GM21381 (cell line): ENCODE measurements around the gene TIMP3.

Experiments used
- ATAC-seq: cut with Tn5 transposase; IDR thresholded peaks from one replicate; pipeline ENCODE4 v1.9.1; 2021; ENCODE audit warnings: mild to moderate bottlenecking, moderate library complexity; ENCODE audit not compliant: unreplicated experiment

TIMP3 gene

DNA sequence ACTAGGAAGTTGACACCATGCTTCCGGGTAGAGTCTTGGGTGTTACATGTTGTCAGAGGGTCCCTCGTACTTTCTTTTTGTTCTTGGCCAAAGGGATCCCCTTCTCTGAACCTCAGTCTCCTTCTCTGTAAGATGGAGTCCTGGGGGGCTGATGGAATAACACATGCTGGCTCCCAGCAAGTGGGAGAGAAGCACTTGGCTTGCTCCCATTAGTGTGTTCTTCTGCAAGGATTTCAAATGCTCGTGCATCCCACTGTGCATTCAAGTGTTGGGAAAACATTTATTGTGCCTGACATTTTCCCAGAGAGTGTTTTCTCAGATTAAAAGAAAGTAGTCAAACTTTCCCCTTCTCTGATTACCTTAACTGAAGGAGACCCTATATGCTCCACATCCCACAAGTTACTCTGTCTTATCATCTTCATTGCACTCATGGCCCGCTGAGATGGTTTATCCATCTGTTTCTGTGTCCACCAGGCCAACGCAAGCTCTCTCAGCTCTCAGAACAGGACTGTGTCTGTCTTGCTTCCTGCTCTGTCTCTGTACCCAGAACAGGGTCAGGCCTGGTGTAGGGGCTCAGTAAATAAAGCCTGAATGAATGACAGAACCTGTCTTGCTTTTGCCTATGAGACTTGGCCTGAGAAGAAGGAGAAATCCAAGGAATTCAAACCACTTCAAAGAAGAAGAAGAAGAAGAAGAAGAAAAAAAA lies 16.0 kb upstream of the TIMP3 start:
- ATAC-seq, result no peak

DNA sequence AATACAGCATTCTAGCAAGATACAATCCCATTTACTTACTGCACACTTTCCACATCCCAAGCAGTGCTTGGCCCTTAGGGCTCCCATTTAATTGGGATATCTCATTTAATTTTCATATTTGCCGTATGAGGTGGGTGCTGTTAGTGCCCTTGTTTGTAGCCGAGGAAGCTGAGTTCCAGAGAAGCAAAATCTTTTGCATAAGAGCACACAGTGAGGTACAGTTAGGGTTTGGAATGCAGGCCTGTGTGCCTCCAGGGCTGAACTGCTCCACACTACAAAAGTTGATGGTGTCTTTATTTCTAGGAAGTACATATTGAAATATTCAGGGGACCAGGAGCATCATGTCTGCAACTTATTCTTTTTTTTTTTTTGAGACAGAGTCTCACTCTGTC lies 15.5 kb upstream of the TIMP3 start:
- ATAC-seq, result no peak

DNA sequence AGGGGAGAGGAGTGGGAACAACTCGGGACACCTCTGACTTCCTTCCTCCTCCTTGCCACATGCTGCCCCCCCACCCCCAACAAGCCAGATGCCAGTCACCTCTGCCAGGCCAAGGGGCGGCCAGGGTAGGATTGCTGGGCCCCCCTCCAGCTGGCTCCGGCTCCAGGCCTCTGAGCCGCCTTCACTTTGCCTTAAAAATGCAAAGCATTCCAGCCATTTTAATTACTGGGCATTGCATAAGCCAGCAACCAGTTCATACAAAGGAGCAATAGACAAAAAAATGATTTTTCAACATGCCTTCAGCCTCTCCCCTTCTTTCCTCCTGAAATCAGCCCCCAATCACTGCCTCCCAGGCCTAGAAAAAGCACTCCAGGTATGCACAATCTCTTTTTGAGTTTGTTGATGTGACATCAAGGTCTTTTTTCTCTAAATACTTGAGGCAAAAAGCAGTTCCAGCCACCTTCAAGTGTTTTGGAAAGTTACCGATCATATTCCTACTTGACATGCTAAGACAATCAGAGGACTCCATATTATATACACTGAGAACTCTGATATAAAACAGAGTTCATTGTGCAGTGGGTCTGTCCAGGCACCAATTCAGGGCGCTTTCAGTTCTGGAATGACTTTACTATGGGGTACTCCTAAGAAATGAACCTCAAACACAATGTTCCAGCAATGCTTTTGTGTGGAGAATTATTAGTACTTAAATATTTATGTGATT lies 12.4 kb upstream of the TIMP3 start:
- ATAC-seq, result no peak

DNA sequence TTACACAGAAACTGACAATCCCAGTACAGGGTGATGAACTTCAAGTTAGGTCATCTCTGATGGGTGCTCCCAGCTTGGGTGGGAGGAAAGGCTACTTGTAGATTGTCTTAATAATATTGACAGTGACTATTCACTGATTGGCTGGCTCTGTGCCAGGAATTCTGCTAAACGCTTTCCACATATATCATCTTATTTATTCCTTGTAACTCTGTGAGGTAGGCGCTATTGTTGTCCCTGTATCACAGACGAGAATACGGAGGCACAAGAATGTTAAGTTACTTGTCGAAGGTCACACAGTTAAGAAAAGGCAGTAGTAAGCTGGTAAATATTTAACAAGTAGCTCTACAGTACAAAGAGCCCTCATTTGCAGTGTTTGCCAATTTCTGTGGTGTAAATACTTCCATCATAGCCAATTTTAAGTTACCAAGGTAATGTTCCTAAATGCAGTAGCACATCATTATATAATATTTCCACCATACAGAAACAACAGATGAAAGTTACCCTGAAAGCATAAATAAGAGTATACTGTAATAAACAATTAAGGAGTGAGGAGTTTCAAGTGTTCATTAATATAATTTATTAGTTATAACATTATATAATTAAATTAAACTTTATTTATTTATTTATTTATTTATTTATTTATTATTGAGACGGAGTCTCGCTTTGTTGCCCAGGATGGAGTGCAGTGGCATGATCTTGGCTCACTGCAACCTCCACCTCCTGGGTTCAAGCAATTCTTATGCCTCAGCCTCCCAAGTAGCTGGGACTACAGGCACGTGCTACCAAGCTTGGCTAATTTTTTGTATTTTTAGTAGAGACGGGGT lies 11.5 kb upstream of the TIMP3 start:
- no peak for ATAC-seq

DNA sequence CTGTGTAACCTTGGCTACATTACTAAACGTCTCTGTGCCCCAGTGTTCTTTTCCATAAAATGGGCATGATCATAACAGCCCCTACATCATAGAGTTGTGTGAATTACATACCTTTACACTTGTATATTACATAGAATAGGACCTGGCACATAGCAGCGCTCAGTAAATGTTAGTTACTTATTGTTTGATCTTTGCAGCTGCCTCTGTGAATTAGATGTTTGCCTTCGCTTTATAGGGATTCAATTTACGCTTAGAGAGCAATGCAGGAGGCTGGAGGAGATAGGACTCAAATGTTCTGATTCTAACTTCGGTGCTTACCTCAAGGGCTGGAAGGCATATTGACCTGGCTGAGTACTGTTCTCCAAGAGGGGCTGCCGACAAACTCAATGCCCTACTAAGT lies 10.4 kb upstream of the TIMP3 start:
- ATAC-seq, result no peak

DNA sequence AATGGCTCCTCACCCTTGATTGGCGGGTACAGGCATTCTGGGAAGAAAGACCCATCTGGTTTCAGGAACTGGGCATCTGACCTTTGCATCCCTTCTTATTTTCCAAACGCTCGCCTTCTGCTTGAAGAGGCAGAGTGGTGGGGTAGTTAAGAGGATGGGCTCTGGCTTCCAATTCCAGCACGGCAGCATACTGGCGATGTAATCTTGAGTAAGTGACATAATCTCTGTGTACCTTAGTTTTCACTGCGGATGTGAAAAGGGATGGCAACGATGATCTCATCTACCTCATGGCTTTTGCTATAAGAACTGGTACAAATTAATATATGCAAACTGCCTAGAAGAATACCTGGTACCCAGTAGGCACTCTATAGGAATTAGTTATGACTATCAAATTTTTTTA lies 10.0 kb upstream of the TIMP3 start:
- no peak for ATAC-seq

DNA sequence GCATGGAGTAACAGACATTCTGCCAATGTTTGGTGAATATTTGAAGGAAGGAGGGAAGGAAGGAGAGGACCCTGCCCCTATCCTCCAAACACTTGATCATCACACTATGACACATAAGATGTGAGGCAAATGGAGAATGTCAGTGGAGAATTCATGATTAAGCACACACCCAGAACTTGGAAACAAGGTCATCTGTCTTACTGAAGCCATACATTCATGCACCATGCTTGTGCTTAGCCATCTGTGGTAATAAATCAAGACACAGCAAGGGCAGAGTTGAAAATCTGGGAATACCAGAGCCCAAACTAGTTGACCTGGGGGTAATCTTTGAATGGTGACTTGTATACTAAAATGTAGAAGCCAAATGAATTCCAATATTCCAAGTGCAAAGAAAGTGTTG lies 7.9 kb upstream of the TIMP3 start:
- no peak for ATAC-seq

DNA sequence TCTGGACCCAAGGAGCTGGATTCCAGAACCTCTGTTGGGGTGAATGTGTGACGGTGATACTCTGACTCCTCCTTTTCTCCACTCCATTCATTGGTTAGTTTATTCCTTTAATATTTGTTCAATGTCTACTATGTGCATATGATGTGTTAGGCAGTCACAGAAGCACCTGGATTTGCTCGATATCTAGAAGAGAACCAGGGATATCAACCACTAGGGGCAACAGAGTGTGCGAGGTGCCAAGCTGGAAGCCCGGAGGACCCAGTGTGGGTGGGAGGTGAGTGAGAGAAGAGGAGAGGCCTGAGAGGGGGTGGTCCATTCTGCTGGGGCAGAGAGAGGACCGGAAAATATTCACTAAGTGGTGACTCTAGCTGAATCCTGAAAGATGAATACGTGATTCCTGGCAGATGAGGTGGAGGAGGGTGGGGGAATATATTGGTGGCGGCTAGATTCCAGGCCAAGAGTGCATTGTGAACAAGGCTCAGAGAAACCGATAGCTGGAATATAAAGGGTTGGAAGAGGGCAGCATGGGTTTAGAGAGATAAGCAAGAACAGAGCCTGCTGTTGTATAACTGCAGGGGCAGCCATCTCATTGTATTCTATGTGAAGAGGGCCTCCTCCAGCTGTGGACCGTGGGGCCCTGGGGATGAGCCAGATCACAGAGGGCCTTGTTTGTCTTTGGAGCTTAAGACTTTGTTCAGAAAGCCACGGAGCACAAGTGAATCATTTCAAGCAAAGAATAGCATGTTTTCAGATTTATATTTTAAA lies 6.9 kb upstream of the TIMP3 start:
- ATAC-seq, result no peak

DNA sequence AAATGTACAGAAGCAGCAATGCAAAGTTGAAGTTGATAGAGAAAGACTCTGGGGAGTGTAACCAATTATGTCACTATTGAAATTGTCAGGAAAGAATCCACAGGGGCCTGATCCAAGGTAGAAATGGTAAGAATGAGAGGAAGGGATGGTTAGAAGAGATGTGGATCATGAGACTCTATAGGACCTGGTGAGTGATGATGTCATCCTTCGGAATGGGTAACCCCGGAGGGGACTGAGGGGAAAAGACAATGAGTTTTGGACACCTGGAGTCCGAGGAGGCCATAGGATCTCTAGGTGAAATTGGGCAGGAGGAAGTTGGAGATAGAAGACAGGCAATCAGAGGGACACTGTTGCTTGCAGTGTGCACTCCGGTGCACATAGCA lies 6.3 kb upstream of the TIMP3 start:
- no peak for ATAC-seq

DNA sequence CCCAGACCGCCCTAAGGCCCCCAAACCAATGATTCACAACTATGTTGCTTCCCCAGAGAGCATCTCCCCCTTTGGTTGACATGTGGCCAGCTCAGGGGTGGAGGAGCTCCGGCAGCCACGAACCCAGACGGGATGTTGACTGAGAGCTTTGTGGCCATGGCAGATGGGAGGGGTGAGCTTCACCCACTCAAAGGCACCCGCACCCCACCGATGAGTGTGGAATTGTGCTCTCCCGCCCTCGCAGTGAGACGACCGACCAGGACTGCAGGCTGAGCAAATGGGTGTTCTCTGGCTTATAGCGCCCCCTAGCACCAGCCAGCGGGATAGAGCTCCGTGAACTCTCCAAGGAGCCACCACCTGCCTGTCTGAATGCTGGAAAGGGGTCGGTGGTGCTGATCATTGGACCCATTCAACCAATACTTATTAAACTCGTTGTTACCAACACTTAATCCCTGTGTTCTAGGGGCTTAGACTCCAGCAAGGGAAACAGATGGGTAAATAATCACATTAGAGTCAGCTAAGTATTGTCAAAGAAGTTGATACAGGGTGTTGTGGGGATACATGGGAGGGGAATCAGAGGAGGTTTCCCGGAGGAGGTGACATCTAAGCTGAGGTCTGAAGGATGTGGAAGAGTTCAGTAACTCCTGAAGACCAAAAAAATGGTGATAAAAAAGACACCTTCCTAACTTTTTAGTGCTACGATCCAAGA lies 4.5 kb upstream of the TIMP3 start:
- no peak for ATAC-seq

DNA sequence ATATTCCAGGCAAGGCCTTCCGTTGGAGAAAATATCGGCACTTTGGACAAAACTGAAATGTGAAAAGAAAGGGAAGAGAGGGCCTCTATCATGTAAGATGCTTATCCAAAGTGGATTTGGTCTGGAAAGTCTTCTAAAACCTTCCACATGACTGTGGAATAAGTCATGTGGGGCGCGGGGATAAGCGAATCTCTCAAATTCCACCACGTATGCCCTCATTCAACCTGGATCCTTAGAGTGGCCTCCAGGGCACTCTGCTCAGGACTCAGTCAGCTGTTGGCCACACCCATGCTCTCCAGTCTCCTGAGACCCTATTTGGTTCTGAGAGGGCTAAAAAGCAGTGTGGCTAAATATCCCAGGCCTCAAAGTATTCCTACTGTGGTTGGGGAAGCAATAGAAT lies 2.0 kb upstream of the TIMP3 start:
- no peak for ATAC-seq

DNA sequence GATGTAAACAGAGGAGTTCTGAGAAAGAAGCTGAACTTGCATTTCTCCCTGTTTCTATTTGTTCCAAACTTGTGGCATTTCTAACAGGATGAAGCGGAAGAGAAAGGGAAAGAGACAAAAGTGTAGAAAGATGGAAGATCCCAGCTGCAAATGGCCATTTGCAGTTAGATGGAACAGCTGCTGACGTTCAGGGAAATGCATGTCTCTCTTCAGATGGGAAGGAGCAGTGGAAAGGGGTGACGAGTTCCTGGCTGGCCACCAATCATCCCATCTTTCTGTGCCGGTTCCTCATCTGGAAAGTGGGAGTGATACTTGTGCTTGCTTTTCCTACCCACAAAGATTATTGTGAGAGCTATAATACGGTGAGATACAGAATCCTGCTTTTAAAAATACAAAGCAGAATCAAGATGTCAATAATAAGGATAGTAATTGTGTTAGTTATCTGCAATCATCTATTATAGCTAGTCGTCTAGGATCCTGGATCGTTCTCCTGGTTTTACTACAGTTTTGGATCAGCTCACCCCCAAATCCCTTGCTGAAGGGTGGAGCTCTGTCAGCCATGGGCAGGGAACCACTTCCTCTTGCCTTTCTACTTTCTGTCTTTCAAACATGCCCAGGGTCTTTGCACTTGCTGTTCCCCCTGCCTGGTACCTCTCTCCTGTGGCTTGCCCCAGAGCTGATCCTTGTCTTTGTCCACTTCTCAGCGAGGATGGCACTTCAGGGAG lies 1.2 kb upstream of the TIMP3 start:
- no peak for ATAC-seq

DNA sequence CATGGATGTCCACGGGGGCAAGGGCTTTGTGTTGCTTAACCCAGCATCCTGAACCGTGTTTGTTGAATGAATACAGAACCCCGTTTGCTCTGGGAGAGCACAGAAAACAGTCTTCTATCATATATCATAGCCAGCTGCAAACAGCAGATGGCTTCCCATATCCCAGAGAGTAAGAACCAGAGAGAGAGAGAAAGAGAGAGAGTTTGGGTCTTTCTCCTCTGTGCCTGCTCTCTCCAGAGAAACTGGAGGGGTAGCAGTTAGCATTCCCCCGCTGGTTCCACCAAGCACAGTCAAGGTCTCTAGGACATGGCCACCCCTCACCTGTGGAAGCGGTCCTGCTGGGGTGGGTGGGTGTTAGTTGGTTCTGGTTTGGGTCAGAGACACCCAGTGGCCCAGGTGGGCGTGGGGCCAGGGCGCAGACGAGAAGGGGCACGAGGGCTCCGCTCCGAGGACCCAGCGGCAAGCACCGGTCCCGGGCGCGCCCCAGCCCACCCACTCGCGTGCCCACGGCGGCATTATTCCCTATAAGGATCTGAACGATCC lies 440 bp upstream of the TIMP3 start:
- ATAC-seq, result no peak

DNA sequence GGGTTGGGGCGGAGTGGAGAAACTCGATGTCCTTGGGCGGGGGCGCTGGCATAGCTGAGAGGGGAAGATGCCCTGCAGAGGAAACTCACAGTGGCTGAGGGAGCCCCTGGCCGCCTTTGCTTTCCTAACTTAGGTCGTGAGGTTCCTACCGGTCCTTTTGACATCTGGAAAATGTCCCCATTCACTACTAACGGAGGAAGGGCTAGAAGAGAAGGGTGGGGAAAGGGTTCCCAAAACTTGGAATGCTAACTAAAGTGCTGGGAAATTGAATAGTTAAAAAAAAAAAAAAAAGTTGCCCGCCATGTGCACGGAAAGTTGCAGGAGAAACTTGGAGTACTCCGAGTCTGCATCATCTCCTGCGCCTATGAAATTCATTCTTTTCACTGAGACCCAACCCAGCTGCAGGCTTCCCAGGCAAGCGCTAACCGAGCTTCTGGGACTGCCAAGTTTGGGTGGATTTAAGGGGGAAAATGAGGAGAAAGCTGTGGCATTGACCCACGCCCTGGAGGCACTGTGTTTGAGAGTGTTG lies 796 bp downstream of the TIMP3 start:
- ATAC-seq, result no peak

DNA sequence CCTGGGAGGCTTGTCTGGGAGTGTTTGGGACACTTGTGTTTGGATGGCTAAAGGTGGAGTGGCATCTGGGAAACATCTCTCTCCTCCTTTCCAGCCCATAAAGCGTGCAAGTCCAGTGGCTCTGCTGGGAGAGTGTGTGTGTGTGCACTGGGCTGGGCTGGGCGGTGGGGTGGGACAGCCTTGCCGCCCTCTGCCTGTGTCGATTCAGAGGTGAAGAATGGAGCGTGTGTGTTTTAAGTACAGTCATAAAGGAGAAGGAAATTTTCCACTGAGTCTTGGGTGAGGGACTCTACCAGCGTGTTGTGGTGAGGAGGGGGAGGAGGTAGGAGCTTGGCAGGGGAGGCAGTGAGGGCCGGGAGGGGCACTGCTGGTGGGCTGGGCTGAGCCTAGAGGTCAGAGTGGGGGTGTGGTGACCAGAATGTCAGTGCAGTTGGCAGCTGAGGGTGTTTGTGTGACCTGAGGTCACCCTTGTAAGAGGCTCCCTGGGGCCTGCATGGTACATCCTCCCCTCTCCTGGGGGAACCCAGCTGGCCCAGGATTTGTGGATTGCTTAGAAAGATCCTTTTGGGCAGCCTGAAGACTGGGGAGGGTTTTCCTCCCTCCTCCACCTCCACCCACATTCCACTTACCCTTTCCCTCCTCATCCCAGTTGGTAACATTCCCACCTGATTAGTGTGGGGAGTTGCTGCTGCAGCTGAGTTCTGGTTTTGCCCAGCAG lies 1.7 kb downstream of the TIMP3 start:
- ATAC-seq, result no peak

DNA sequence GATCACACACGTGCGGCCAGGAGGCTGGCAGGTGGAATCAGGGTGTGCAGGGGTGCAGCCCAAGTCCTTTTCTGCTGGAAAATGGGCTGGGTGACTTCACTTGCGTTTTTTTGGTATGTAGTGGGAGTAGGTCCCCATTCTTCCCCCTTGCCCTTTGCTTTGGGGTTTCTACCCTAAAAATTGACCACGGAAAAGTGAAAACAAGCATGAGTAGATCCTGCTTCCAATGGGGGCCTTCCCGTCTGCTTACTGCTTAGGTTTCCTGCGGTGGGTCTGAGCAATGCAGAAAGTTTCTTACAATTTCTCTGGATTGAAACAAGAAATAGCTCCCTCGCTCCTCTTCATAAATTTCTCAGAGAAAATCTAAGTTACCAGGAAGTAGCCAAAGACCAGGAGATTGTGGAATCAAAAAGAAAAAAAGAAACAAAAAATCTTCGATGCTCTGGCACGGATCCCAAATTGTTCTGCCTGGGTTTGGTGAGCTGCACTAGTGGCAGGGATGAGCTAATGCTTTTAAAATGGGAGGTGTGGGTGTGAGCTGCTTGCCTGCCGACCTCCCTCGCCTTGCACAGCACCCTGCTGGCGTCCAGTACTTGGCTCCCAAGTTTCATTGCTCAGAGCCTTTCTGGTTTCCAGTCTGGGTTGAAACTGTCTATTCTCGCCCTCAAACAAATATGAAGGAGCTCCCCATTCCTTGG lies 2.4 kb downstream of the TIMP3 start:
- ATAC-seq, result no peak

DNA sequence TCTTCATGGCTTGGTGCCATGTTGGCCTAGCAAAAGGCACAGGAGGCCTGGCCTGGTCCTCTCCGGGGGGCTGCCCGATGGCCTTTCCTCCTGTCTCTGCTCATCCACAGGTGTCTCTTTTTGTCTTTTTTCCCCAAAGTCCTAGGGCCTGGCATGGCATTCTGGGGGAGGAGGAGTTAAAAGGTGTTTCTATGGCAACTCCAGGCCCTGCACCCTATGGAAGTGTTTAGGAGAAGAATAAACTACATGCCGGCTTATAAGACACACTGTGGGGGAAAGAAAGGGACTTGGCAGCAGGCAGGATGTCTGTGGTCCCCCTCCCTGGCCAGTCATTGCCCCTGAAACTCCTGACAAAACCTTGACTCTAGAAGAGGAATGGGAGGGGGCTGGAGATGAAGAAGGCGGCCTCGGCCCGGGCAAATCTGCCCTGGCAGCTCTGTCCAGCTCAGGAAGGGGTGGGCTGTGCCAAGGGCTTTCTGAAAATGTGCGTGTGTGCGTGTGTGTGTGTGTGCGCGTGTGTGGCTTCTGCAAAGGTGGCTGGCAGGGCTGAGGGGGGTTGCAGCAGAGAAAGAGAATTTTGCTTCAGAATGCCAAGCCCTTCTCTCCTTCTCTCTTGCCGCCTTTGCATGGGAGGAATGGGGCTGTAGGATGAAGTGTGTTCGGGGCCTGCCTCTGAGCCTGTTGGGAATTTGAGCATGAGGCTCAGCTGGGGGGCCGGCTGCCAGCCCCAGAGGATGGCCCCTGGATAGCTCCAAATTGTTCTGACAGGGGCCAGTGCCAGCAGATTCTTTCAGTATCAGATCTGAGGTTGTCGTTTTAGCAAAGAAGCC lies 3.2 kb downstream of the TIMP3 start:
- ATAC-seq, result no peak
